Omental fat pad (tissue), 4 donors: ENCODE data around the gene PNMA5. TPM values are rescaled to one million over a fixed set of nuclear protein-coding genes. Genes with fewer than 3 reads are reported as not detected.
"Not testable (repeated sequence)": the region's sequence is repeated elsewhere in the genome, so short reads cannot be mapped to it uniquely, and the experiment has no call there.

Source experiments
- ATAC-seq: fragments of 150-250 bp; one replicate; pipeline ENCODE4 v1.9.1; 2016; ENCODE audit warnings: mild to moderate bottlenecking, moderate library complexity; ENCODE audit not compliant: low FRiP score
- DNase-seq: peaks from one replicate; pipeline ENCODE4 v3.0.0-alpha.2; 2019; ENCODE audit warnings: low spot score
- total RNA-seq, 4 donors: library from RNA; depleted of rRNA; stranded (reverse); fragments of >200 nt; gene quantifications; one replicate each; pipeline ENCODE4 v1.1.0, GENCODE V29; 2016
- TF ChIP-seq, protein P1 (sequence below), 3 donors: fragments of 450-650 bp; IDR thresholded peaks; one replicate each; pipeline ENCODE4 v1.5.1; 2016 to 2017; ENCODE audit warnings: antibody characterized with exemption in 3 of 3, mild to moderate bottlenecking in 3 of 3, moderate library complexity in 2 of 3

The PNMA5 gene
- total RNA-seq: not detected

DNA sequence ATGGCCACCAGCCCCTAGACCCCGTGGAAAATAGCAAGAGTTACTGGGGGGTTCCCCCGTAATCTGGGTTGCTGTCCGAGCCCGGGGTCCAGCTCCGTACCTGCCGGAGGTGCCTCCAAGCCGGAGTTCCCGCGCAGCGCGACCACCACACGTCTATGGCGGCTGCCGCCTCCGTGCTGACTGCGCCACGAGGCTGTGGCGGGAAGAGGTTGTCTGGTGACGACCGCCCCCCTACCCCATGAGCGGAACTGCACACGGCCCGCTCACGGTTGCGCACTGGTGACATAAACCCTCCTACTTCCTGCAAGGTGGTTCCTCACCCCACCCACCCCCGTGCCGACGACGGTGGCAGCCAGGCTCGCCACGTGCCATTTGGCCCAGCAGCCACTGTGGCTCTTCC is at the start of gene PNMA5:
TSS of gene PNMA5 (minus strand) at position 184 of the 400 bp plus-strand sequence. CDS start 2,518 bp downstream, outside the sequence.
- DNase-seq (no peak), ATAC-seq (no peak)
- TF ChIP-seq, protein P1, sequence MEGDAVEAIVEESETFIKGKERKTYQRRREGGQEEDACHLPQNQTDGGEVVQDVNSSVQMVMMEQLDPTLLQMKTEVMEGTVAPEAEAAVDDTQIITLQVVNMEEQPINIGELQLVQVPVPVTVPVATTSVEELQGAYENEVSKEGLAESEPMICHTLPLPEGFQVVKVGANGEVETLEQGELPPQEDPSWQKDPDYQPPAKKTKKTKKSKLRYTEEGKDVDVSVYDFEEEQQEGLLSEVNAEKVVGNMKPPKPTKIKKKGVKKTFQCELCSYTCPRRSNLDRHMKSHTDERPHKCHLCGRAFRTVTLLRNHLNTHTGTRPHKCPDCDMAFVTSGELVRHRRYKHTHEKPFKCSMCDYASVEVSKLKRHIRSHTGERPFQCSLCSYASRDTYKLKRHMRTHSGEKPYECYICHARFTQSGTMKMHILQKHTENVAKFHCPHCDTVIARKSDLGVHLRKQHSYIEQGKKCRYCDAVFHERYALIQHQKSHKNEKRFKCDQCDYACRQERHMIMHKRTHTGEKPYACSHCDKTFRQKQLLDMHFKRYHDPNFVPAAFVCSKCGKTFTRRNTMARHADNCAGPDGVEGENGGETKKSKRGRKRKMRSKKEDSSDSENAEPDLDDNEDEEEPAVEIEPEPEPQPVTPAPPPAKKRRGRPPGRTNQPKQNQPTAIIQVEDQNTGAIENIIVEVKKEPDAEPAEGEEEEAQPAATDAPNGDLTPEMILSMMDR (IDR thresholded peaks at IDR 0.05): no peak

DNA sequence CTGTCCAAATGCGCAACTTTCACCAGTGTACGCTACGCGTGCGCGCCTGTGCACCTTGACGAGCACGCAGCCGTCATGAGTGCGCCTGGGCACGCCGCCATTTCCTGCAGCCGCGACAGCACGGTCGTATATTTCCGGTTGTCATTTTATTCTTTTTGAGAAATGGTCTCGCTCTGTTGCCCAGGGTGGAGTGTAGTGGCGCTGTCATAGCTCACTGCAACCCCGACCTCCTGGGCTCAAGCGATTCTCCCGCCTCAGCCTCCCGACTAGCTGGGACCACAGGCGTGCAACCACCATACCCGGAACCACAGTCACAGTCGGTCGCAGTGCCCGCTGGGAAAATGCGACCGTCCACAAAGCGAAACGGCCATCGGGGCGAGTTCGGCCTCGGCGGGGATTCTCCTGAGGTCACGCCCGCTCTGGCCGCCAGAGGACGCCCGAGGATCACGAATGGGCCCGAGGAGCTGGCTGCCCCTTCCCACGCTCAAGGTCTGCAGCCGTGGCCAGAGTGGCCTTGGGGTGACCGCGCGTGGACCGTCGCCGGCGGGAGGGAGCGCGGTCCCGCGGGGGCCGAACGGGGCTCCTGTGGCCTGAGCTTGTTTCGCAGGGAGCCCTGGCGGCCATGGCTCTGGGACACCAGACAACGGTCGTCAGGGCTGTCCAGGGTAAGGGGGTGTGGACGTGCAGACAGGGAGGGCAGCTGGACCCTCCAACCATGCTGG is 38.6 kb upstream of the PNMA5 start:
- TF ChIP-seq, protein P1 (IDR thresholded peaks at IDR 0.05): peak in 2 of 3 donors; percentile 36 to 75
- ATAC-seq (peak; percentile 79), DNase-seq (peak; percentile 57)

DNA sequence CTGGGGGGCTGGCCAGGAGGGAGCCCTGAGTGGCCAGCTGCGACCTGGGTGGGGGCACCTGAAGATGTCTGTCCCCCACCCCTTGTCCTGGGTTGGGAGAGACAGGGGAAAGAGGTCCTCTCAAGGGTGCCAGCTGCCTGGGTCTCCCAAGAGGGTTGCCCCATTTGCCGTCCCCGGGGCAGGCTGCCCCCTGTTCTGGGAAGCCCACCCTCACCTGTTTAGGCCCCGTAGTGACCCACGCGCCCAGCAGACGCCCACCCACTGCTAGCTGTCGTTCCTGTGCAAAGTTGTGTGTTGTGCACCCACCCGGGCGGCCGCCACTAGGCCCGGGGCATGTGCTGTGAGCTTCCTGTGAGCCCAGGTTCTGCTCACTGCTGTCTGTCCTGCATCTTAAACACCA is 36.9 kb upstream of the PNMA5 start:
- ATAC-seq (no peak), DNase-seq (no peak)
- TF ChIP-seq, protein P1 (IDR thresholded peaks at IDR 0.05): no peak

DNA sequence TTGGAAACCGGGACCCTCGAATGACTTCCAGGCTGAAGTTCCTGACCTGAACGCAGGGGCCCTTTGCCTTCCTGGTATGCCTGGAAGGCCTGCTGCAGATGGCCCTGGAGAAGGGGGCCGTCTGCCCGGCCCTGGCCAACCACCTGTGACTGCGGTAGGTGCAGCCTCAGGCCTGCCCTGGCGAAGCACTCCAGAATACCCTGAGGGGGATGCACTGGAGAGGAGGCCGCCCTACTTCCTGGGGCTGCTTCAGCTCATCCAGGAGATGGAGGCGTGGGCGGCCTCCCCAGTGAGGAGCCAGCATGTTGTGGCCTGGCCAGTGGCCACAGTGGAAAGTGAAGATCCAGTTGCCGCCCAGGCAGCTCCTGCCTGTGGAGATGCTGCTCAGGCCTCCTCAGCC is 36.0 kb upstream of the PNMA5 start:
- no peak for ATAC-seq

DNA sequence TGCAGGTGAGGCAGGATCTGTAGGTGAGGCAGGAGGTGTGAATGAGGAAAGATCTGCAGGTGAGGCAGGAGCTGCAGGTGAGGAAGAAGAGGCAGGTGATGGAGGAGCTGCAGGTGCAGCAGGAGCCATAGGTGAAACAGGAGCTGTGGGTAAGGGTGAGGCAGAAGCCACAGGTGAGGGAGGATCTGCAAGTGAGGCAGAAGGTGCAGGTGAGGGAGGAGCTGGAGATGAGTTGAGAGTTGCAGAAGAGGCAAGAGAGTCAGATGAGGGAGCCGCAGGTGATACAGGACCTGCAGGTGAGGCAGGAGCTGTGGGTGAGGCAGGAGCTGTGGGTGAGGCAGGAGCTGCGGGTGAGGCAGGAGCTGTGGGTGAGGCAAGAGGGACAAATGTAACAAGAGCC is 35.2 kb upstream of the PNMA5 start:
- TF ChIP-seq, protein P1 (IDR thresholded peaks at IDR 0.05): no peak
- no peak for ATAC-seq
- DNase-seq: no peak

More for the DNA sequence above, 36.0 kb upstream of the PNMA5 start:
- TF ChIP-seq, protein P1 (IDR thresholded peaks at IDR 0.05): no peak
- no peak for DNase-seq

DNA sequence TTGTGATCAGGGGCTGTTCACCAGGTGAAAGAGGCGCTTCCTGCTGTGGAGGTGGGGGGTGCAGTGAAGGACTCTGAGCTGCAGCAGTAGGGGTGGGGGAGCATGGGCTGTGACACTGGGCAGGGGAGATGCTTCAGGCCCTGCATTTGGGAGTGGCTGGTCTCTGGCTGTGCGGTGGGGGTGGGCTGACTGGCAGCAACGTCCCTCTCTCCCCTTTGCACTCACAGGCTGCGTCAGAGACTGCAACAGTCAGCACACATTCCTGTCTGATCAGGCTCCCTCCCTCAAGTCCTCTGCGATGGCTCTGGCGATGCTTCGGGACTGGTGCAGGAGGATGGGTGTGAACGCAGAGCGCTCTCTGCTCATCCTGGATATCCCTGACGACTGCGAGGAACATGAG is 34.6 kb upstream of the PNMA5 start:
- not testable (repeated sequence) for ATAC-seq, DNase-seq

DNA sequence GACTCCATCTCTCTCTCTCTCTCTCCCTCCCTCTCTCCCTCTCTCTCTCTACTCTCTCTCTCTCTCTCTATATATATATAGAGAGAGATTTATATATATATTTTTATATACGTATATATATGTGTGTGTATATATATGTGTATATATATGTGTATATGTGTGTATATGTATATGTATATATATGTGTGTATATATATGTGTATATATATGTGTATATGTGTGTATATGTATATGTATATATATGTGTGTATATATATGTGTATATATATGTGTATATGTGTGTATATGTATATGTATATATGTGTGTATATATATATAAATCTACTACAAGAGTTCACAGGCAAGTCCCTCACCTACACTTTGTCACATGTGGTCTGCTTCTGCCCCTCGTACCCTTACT is 32.6 kb upstream of the PNMA5 start:
- ATAC-seq: not testable (repeated sequence)

DNA sequence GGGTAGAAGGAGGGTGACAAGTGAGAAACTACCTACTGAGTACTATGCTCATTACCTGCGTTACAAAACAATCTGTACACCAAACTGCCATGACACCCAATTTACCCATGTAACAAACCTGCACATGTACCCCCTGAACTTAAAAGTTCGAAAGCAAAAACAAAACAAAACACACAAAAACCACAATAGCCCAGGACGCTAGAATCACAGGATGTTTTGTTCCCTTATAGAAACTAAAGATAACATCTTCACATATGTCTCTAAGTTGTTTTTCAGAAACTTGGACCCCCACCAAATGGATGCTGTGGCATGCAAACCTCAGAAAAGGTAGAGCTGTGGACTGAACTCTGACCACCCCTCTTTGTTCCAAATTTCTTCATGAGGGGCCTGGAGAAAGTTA is 25.2 kb upstream of the PNMA5 start:
- ATAC-seq (no peak), DNase-seq (no peak)
- TF ChIP-seq, protein P1 (IDR thresholded peaks at IDR 0.05): no peak

More for the DNA sequence above, 32.6 kb upstream of the PNMA5 start:
- DNase-seq: not testable (repeated sequence)

DNA sequence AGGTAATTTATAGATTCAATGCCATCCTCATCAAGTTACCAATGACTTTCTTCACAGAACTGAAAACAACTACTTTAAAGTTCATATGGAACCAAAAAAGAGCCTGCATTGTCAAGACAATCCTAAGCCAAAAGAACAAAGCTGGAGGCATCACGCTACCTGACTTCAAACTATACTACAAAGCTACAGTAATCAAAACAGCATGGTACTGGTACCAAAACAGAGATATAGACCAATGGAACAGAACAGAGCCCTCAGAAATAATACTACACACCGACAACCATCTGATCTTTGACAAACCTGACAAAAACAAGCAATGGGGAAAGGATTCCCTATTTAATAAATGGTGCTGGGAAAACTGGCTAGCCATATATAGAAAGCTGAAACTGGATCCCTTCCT is 23.3 kb upstream of the PNMA5 start:
- not testable (repeated sequence) for DNase-seq, ATAC-seq
